K562 (cell line): Measurements from ENCODE around the gene CDC14A. TPM values are rescaled to one million over a fixed set of nuclear protein-coding genes. Genes with fewer than 3 reads are reported as not detected.

Source experiments
- ELK3 ChIP-seq: fragments of 450-650 bp; formaldehyde crosslinking; IDR thresholded peaks from 2 replicates; pipeline ENCODE4 v1.4.0; 2020; ENCODE audit warnings: mild to moderate bottlenecking
- ESRRB ChIP-seq: fragments of 250-450 bp; sonication (Bioruptor Pico); IDR thresholded peaks from 2 replicates; pipeline ENCODE4 v1.5.0; 2020; ENCODE audit warnings: mild to moderate bottlenecking, moderate library complexity, borderline replicate concordance
- MXI1 ChIP-seq: IDR thresholded peaks from 2 replicates; pipeline ENCODE4 v1.6.1; 2011; ENCODE audit warnings: low read depth, mild to moderate bottlenecking, improper control_type of control experiment, low read length
- PCBP1 ChIP-seq: fragments of 200-400 bp; formaldehyde crosslinking; IDR thresholded peaks from 2 replicates; pipeline ENCODE4 v1.6.1; 2018; ENCODE audit warnings: mild to moderate bottlenecking, low read depth, low read length; ENCODE audit not compliant: poor library complexity, severe bottlenecking
- polyA plus RNA-seq, 8 experiments: library from polyadenylated mRNA; depleted of rRNA in 4 of 8; stranded (reverse) in 5 of 8; unstranded in 3 of 8; fragments of >200 nt; fragmentation: Nextera tagmentation in 2 of 8; fragmentation: Illumina TruSeq in 1 of 8; extraction: Ambion mirVana in 2 of 8; extraction: Trizol in 1 of 8; gene quantifications; 2 replicates each; pipeline versions ENCODE4 v1.2.1 to v1.2.3, GENCODE V29; 2011 to 2014; ENCODE audit warnings: inconsistent platforms in 1 of 8, missing spikeins in 1 of 8
- total RNA-seq, 7 experiments: library from RNA; depleted of rRNA in 6 of 7; stranded (reverse); fragments of >200 nt in 6 of 7; fragmentation: Illumina TruSeq in 2 of 7; extraction: Trizol in 2 of 7; gene quantifications; 2 replicates each; pipeline versions ENCODE4 v1.2.1 to v1.2.3, GENCODE V29; 2011 to 2021; ENCODE audit warnings: low replicate concordance in 1 of 7
- TF ChIP-seq, protein P1 (sequence below): fragments of 450-650 bp; formaldehyde crosslinking; IDR thresholded peaks from 2 replicates; pipeline ENCODE4 v1.4.0; 2020; ENCODE audit warnings: mild to moderate bottlenecking, moderate library complexity
- TF ChIP-seq, protein P2 (sequence below): sonication (generic); IDR thresholded peaks from 2 replicates; pipeline ENCODE4 v1.6.1; 2016
- TF ChIP-seq, protein P3 (sequence below): sonication (generic); formaldehyde crosslinking; IDR thresholded peaks from 2 replicates; pipeline ENCODE4 v1.8.1; 2023; ENCODE audit warnings: missing genetic modification reagents, mild to moderate bottlenecking, borderline replicate concordance
- TF ChIP-seq, protein P4 (sequence below): sonication (generic); formaldehyde crosslinking; IDR thresholded peaks from 2 replicates; pipeline ENCODE4 v1.8.0; 2022; ENCODE audit warnings: mild to moderate bottlenecking, low read depth, missing genetic modification reagents
- TF ChIP-seq, protein P5 (sequence below): fragments of 450-650 bp; IDR thresholded peaks from 2 replicates; pipeline ENCODE4 v1.6.1; 2016; ENCODE audit warnings: low read depth, mild to moderate bottlenecking, moderate library complexity

The CDC14A gene
- total and polyA plus RNA-seq, 9 of the 15 experiments (the other 6 are each of a cell fraction or from before 2014, with no cell fraction given) = 17.0 to 74.3 (median 33.4) TPM

- TF ChIP-seq, protein P1, sequence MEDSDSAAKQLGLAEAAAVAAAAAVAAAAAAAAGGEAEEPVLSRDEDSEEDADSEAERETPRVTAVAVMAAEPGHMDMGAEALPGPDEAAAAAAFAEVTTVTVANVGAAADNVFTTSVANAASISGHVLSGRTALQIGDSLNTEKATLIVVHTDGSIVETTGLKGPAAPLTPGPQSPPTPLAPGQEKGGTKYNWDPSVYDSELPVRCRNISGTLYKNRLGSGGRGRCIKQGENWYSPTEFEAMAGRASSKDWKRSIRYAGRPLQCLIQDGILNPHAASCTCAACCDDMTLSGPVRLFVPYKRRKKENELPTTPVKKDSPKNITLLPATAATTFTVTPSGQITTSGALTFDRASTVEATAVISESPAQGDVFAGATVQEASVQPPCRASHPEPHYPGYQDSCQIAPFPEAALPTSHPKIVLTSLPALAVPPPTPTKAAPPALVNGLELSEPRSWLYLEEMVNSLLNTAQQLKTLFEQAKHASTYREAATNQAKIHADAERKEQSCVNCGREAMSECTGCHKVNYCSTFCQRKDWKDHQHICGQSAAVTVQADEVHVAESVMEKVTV (CRISPR knock-in tag) = no peak
- peak; percentile 98 for TF ChIP-seq MXI1
- TF ChIP-seq, protein P2, sequence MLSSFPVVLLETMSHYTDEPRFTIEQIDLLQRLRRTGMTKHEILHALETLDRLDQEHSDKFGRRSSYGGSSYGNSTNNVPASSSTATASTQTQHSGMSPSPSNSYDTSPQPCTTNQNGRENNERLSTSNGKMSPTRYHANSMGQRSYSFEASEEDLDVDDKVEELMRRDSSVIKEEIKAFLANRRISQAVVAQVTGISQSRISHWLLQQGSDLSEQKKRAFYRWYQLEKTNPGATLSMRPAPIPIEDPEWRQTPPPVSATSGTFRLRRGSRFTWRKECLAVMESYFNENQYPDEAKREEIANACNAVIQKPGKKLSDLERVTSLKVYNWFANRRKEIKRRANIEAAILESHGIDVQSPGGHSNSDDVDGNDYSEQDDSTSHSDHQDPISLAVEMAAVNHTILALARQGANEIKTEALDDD = no peak
- no peak for TF ChIP-seq ELK3 (CRISPR knock-in tag)
- TF ChIP-seq PCBP1 = no peak
- TF ChIP-seq, protein P3, sequence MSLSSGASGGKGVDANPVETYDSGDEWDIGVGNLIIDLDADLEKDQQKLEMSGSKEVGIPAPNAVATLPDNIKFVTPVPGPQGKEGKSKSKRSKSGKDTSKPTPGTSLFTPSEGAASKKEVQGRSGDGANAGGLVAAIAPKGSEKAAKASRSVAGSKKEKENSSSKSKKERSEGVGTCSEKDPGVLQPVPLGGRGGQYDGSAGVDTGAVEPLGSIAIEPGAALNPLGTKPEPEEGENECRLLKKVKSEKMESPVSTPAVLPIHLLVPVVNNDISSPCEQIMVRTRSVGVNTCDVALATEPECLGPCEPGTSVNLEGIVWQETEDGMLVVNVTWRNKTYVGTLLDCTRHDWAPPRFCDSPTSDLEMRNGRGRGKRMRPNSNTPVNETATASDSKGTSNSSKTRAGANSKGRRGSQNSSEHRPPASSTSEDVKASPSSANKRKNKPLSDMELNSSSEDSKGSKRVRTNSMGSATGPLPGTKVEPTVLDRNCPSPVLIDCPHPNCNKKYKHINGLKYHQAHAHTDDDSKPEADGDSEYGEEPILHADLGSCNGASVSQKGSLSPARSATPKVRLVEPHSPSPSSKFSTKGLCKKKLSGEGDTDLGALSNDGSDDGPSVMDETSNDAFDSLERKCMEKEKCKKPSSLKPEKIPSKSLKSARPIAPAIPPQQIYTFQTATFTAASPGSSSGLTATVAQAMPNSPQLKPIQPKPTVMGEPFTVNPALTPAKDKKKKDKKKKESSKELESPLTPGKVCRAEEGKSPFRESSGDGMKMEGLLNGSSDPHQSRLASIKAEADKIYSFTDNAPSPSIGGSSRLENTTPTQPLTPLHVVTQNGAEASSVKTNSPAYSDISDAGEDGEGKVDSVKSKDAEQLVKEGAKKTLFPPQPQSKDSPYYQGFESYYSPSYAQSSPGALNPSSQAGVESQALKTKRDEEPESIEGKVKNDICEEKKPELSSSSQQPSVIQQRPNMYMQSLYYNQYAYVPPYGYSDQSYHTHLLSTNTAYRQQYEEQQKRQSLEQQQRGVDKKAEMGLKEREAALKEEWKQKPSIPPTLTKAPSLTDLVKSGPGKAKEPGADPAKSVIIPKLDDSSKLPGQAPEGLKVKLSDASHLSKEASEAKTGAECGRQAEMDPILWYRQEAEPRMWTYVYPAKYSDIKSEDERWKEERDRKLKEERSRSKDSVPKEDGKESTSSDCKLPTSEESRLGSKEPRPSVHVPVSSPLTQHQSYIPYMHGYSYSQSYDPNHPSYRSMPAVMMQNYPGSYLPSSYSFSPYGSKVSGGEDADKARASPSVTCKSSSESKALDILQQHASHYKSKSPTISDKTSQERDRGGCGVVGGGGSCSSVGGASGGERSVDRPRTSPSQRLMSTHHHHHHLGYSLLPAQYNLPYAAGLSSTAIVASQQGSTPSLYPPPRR (CRISPR knock-in tag) = 0 out of 2 replicates have a peak, but pooled peaks have one; percentile 31
- TF ChIP-seq, protein P4, sequence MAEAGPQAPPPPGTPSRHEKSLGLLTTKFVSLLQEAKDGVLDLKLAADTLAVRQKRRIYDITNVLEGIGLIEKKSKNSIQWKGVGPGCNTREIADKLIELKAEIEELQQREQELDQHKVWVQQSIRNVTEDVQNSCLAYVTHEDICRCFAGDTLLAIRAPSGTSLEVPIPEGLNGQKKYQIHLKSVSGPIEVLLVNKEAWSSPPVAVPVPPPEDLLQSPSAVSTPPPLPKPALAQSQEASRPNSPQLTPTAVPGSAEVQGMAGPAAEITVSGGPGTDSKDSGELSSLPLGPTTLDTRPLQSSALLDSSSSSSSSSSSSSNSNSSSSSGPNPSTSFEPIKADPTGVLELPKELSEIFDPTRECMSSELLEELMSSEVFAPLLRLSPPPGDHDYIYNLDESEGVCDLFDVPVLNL (CRISPR knock-in tag) = no peak
- TF ChIP-seq, protein P5, sequence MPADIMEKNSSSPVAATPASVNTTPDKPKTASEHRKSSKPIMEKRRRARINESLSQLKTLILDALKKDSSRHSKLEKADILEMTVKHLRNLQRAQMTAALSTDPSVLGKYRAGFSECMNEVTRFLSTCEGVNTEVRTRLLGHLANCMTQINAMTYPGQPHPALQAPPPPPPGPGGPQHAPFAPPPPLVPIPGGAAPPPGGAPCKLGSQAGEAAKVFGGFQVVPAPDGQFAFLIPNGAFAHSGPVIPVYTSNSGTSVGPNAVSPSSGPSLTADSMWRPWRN = no peak
- TF ChIP-seq ESRRB (CRISPR knock-in tag) = no peak
These were observed at the start of gene CDC14A (continued) for GRCh38 chr1:100352267-100353070.
